HepG2 (cell line): Measurements from ENCODE around the gene RICTOR. TPM values are rescaled to one million over a fixed set of nuclear protein-coding genes. Genes with fewer than 3 reads are reported as not detected.
A peak's percentile ranks its signal among the peaks of the same experiment; 100 is the strongest.

Experiments used
- CCAR2 ChIP-seq: fragments of 200-400 bp; formaldehyde crosslinking; optimal IDR thresholded peaks from 2 replicates; pipeline ENCODE3; 2018; ENCODE audit warnings: low read depth, mild to moderate bottlenecking, low read length, moderate library complexity
- CENPX ChIP-seq: sonication (generic); formaldehyde crosslinking; IDR thresholded peaks from 2 replicates; pipeline ENCODE4 v1.9.0; 2021; ENCODE audit warnings: mild to moderate bottlenecking, missing genetic modification reagents, moderate library complexity
- FOXC1 ChIP-seq: sonication (generic); formaldehyde crosslinking; IDR thresholded peaks from 2 replicates; pipeline ENCODE4 v1.8.0; 2022; ENCODE audit warnings: mild to moderate bottlenecking, missing genetic modification reagents, borderline replicate concordance
- JDP2 ChIP-seq: sonication (generic); formaldehyde crosslinking; IDR thresholded peaks from 2 replicates; pipeline ENCODE4 v1.8.1; 2022; ENCODE audit warnings: missing genetic modification reagents, borderline replicate concordance
- KDM1A ChIP-seq: IDR thresholded peaks from 2 replicates; pipeline ENCODE4 v1.6.1; 2016; ENCODE audit warnings: missing compliant biosample characterization
- LCORL ChIP-seq, 2 experiments: fragments of 450-650 bp in 1 of 2; sonication (generic) in 1 of 2; formaldehyde crosslinking in 1 of 2; IDR thresholded peaks; 2 replicates each; pipeline versions ENCODE4 v1.5.0 to v1.6.1; 2017 to 2020; ENCODE audit warnings: antibody characterized with exemption in 1 of 2, missing genetic modification reagents in 1 of 2
- NFE2L2 ChIP-seq: fragments of 150-350 bp; IDR thresholded peaks from 2 replicates; pipeline ENCODE4 v1.6.1; 2014; ENCODE audit warnings: low read length
- PRPF4 ChIP-seq: fragments of 200-400 bp; formaldehyde crosslinking; IDR thresholded peaks from 2 replicates; pipeline ENCODE4 v1.6.1; 2016; ENCODE audit warnings: low read length, low read depth; ENCODE audit not compliant: poor library complexity, severe bottlenecking
- STAG1 ChIP-seq: sonication (generic); formaldehyde crosslinking; IDR thresholded peaks from 2 replicates; pipeline ENCODE4 v1.4.0; 2020; ENCODE audit warnings: missing genetic modification reagents
- TBP ChIP-seq: sonication (generic); formaldehyde crosslinking; IDR thresholded peaks from 2 replicates; pipeline ENCODE4 v1.5.0; 2020; ENCODE audit warnings: missing genetic modification reagents
- ZNF101 ChIP-seq: sonication (generic); formaldehyde crosslinking; IDR thresholded peaks from 2 replicates; pipeline ENCODE4 v1.4.0; 2020; ENCODE audit warnings: mild to moderate bottlenecking, low read depth, missing genetic modification reagents, borderline replicate concordance
- ZNF12 ChIP-seq: sonication (generic); formaldehyde crosslinking; IDR thresholded peaks from 2 replicates; pipeline ENCODE4 v1.5.0; 2020; ENCODE audit warnings: missing genetic modification reagents
- ZNF33B ChIP-seq: sonication (generic); formaldehyde crosslinking; IDR thresholded peaks from 2 replicates; pipeline ENCODE4 v1.5.1; 2020; ENCODE audit warnings: mild to moderate bottlenecking, missing genetic modification reagents
- ZNF562 ChIP-seq: sonication (generic); formaldehyde crosslinking; IDR thresholded peaks from 2 replicates; pipeline ENCODE4 v1.8.0; 2022; ENCODE audit warnings: missing genetic modification reagents, borderline replicate concordance
- ZNF619 ChIP-seq: sonication (generic); formaldehyde crosslinking; IDR thresholded peaks from 2 replicates; pipeline ENCODE4 v1.4.0; 2020; ENCODE audit warnings: mild to moderate bottlenecking, missing genetic modification reagents
- ZNF780A ChIP-seq: sonication (generic); formaldehyde crosslinking; IDR thresholded peaks from 2 replicates; pipeline ENCODE4 v1.8.0; 2022; ENCODE audit warnings: mild to moderate bottlenecking, missing genetic modification reagents, moderate library complexity
- ZNF878 ChIP-seq: sonication (generic); formaldehyde crosslinking; IDR thresholded peaks from 2 replicates; pipeline ENCODE4 v1.8.1; 2023; ENCODE audit warnings: mild to moderate bottlenecking, missing genetic modification reagents, moderate library complexity
- ZSCAN29 ChIP-seq: sonication (generic); formaldehyde crosslinking; conservative IDR thresholded peaks from 2 replicates; pipeline ENCODE4 v1.4.0; 2020; ENCODE audit warnings: mild to moderate bottlenecking, missing genetic modification reagents
- polyA plus RNA-seq, 8 experiments: library from polyadenylated mRNA; depleted of rRNA in 3 of 8; stranded (reverse) in 7 of 8; unstranded in 1 of 8; fragments of >200 nt; fragmentation: Illumina TruSeq in 4 of 8; extraction: Trizol in 4 of 8; gene quantifications; 2 replicates each; pipeline versions ENCODE4 v1.2.1 to v1.2.3, GENCODE V29; 2011 to 2016; ENCODE audit warnings: low read depth in 4 of 8, missing spikeins in 1 of 8, mixed read lengths in 1 of 8; ENCODE audit not compliant: insufficient read depth in 1 of 8
- total RNA-seq, 5 experiments: library from RNA; depleted of rRNA; stranded (reverse); fragments of >200 nt; fragmentation: Illumina TruSeq; extraction: Trizol; gene quantifications; 2 replicates each; pipeline ENCODE4 v1.2.3, GENCODE V29; 2016; ENCODE audit warnings: low read depth in 1 of 5
- TF ChIP-seq, protein P1 (sequence below): sonication (generic); formaldehyde crosslinking; IDR thresholded peaks from 2 replicates; pipeline ENCODE4 v1.4.0; 2020; ENCODE audit warnings: mild to moderate bottlenecking, missing genetic modification reagents
- TF ChIP-seq, protein P2 (sequence below): sonication (generic); formaldehyde crosslinking; IDR thresholded peaks from 2 replicates; pipeline ENCODE4 v1.4.0; 2020; ENCODE audit warnings: missing genetic modification reagents, mild to moderate bottlenecking, borderline replicate concordance
- TF ChIP-seq, protein P3 (sequence below): sonication (generic); formaldehyde crosslinking; IDR thresholded peaks from 2 replicates; pipeline ENCODE4 v1.8.1; 2022; ENCODE audit warnings: low read depth, mild to moderate bottlenecking, missing genetic modification reagents

Gene RICTOR
- total and polyA plus RNA-seq, 2 of the 13 experiments (the other 11 are each of a cell fraction or from before 2014, with no cell fraction given) = 10.7 to 15.4 TPM

DNA sequence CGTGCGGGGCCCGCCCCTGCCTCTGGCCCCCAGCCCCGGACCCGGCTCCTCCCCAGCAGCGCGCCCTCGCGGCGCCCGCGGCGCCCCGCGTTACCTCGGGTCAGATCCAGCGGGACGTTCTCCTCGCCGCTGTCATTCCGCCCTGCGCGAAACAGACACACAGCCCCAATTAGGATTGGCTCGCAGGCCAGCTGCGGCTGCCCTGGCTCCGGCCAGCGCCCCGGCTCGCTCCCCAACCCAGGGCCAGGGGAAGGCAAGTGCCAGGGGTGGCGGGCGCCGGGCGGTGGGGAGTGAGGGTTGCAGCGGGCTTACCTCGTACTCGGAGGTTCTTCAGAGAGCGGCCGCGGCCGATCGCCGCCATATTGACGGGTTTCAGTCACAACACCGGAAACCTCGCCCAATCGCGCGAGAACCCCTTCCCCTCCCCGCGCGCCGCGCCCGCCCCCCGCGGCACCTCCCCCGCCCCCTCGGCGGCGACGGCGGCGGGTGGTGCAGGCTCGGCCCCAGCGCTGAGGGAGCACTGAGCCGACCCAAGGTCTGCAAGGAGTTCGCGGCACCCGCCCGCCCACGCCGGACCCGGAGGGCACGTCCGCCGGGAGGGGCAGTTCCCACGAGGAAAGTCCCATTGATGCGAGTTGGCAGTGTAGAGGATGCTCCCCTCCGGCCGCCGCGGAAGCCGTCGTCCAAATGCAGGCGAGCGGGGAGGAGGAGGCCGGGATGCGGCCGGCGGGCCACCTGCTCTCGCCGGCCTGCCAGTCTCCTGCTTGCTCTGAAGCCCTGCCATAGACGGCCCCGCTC is at the start of gene RICTOR (continued):
- TF ChIP-seq, protein P1, sequence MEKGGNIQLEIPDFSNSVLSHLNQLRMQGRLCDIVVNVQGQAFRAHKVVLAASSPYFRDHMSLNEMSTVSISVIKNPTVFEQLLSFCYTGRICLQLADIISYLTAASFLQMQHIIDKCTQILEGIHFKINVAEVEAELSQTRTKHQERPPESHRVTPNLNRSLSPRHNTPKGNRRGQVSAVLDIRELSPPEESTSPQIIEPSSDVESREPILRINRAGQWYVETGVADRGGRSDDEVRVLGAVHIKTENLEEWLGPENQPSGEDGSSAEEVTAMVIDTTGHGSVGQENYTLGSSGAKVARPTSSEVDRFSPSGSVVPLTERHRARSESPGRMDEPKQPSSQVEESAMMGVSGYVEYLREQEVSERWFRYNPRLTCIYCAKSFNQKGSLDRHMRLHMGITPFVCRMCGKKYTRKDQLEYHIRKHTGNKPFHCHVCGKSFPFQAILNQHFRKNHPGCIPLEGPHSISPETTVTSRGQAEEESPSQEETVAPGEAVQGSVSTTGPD = no peak
- TF ChIP-seq STAG1 (no peak), JDP2 (no peak), ZNF101 (no peak), FOXC1 (CRISPR knock-in tag) (no peak), LCORL (IDR thresholded peaks at IDR 0.05) (no peak), LCORL (CRISPR knock-in tag; IDR thresholded peaks at IDR 0.05) (no peak), PRPF4 (no peak), ZNF878 (CRISPR knock-in tag) (no peak), ZNF33B (CRISPR knock-in tag) (no peak), KDM1A (CRISPR knock-in tag) (peak; percentile 33; the same call in 1 of the 2 replicates), NFE2L2 (no peak), ZSCAN29 (CRISPR knock-in tag) (no peak), ZNF12 (no peak), TBP (CRISPR knock-in tag) (no peak), CENPX (CRISPR knock-in tag) (no peak), ZNF780A (CRISPR knock-in tag) (0 out of 2 replicates have a peak, but pooled peaks have one; percentile 10), ZNF562 (CRISPR knock-in tag) (no peak), CCAR2 (no peak), ZNF619 (CRISPR knock-in tag) (no peak)
- TF ChIP-seq, protein P2, sequence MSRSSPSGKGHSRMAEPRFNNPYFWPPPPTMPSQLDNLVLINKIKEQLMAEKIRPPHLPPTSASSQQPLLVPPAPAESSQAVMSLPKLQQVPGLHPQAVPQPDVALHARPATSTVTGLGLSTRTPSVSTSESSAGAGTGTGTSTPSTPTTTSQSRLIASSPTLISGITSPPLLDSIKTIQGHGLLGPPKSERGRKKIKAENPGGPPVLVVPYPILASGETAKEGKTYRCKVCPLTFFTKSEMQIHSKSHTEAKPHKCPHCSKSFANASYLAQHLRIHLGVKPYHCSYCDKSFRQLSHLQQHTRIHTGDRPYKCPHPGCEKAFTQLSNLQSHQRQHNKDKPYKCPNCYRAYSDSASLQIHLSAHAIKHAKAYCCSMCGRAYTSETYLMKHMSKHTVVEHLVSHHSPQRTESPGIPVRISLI (CRISPR knock-in tag) = no peak; the same call in 1 of the 2 replicates
- TF ChIP-seq, protein P3, sequence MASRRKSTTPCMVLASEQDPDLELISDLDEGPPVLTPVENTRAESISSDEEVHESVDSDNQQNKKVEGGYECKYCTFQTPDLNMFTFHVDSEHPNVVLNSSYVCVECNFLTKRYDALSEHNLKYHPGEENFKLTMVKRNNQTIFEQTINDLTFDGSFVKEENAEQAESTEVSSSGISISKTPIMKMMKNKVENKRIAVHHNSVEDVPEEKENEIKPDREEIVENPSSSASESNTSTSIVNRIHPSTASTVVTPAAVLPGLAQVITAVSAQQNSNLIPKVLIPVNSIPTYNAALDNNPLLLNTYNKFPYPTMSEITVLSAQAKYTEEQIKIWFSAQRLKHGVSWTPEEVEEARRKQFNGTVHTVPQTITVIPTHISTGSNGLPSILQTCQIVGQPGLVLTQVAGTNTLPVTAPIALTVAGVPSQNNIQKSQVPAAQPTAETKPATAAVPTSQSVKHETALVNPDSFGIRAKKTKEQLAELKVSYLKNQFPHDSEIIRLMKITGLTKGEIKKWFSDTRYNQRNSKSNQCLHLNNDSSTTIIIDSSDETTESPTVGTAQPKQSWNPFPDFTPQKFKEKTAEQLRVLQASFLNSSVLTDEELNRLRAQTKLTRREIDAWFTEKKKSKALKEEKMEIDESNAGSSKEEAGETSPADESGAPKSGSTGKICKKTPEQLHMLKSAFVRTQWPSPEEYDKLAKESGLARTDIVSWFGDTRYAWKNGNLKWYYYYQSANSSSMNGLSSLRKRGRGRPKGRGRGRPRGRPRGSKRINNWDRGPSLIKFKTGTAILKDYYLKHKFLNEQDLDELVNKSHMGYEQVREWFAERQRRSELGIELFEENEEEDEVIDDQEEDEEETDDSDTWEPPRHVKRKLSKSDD (CRISPR knock-in tag) = no peak
